IPS-15b (cell line): Measurements from ENCODE around the gene NLRC5.
"Not testable (repeated sequence)": the region's sequence is repeated elsewhere in the genome, so short reads cannot be mapped to it uniquely, and the experiment has no call there.

Experiments
- H3K27me3 ChIP-seq: one replicate; pipeline ENCODE4 v1.6.1; 2013; ENCODE audit warnings: low read length; ENCODE audit not compliant: control insufficient read depth, insufficient read depth
- H3K36me3 ChIP-seq: one replicate; pipeline ENCODE4 v1.6.1; 2013; ENCODE audit warnings: low read length; ENCODE audit not compliant: control insufficient read depth, insufficient read depth
- H3K4me1 ChIP-seq: one replicate; pipeline ENCODE4 v1.6.1; 2013; ENCODE audit warnings: mild to moderate bottlenecking, low read length; ENCODE audit not compliant: control insufficient read depth, insufficient read depth
- H3K4me3 ChIP-seq: one replicate; pipeline ENCODE4 v1.5.1; 2013; ENCODE audit warnings: low read depth, low read length
- H3K9ac ChIP-seq: one replicate; pipeline ENCODE4 v1.6.1; 2013; ENCODE audit warnings: low read depth, mild to moderate bottlenecking, low read length
- H3K9me3 ChIP-seq: one replicate; pipeline ENCODE4 v1.6.1; 2013; ENCODE audit warnings: mild to moderate bottlenecking, low read length; ENCODE audit not compliant: control insufficient read depth, insufficient read depth

The NLRC5 gene

DNA sequence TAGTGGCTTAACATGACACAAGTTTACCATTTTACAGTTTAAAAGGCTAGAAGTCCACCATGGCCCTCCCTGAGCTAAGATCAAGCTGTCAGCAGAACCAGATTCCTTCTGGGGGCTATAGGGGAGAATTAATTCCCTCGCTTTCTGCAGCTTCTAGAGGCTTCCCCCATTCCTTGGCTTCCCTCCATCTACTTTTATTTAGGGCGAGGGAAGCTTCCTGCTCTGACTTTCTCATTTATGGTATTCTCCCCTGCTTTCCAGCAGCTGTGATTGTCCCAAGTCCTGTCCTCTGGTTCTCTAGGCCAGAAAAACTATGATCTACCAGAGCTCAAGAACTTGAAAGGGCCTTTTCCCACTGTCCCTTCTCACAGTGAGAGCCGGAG, 23.3 kb upstream of the NLRC5 start:
- Histone ChIP-seq H3K9me3 (no peaks in the 10 kb centered on the region), H3K9ac (no peak overlapping the region), H3K27me3 (no peaks in the 10 kb centered on the region), H3K4me1 (no peaks in the 10 kb centered on the region), H3K36me3 (no peaks in the 10 kb centered on the region), H3K4me3 (no peak overlapping the region)

GRCh38 chr16:56967733-56968132, 21.6 kb upstream of the NLRC5 start:
- H3K9ac ChIP-seq = no peak overlapping the region
- no peaks in the 10 kb centered on the region for H3K36me3 ChIP-seq
- H3K9me3 ChIP-seq = no peaks in the 10 kb centered on the region
- no peaks in the 10 kb centered on the region for H3K4me1 ChIP-seq
- H3K4me3 ChIP-seq = no peak overlapping the region
- H3K27me3 ChIP-seq = no peaks in the 10 kb centered on the region

DNA sequence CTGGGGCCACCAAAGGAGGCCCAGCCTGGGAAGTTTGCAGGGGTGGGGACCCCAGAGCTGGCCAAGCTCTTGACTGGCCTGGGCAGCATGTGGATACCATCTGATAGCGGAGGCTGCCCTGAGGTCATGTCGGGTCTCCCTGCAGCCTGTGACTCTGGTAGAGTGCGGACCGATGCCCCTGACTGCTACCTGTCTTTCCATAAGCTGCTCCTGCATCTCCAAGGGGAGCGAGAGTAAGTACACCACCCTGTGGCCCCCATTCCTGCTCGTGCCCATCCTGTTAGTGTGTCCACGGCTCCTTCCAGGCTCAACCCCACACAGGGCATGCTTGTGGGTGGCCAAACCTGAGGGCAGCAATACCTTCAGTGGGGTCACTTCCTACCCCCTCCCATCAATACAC, 19.6 kb upstream of the NLRC5 start:
- Histone ChIP-seq H3K4me3 (no peak overlapping the region), H3K4me1 (no peaks in the 10 kb centered on the region), H3K27me3 (no peaks in the 10 kb centered on the region), H3K36me3 (no peaks in the 10 kb centered on the region), H3K9ac (no peak overlapping the region), H3K9me3 (no peaks in the 10 kb centered on the region)

- H3K36me3 ChIP-seq = no peaks in the 10 kb centered on the region
- H3K4me1 ChIP-seq = no peaks in the 10 kb centered on the region
- no peak overlapping the region for H3K4me3 ChIP-seq
- no peak overlapping the region for H3K9ac ChIP-seq
- H3K9me3 ChIP-seq = no peaks in the 10 kb centered on the region
- H3K27me3 ChIP-seq = no peaks in the 10 kb centered on the region
Observed at GRCh38 chr16:56970934-56971767, 18.2 kb upstream of the NLRC5 start.

GRCh38 chr16:56971768-56972043, 17.7 kb upstream of the NLRC5 start:
- no peaks in the 10 kb centered on the region for H3K4me1 ChIP-seq
- H3K9ac ChIP-seq = no peak overlapping the region

GRCh38 chr16:56972403-56973293, 16.7 kb upstream of the NLRC5 start:
- Histone ChIP-seq H3K4me1 (no peaks in the 10 kb centered on the region), H3K9me3 (no peaks in the 10 kb centered on the region), H3K27me3 (no peaks in the 10 kb centered on the region), H3K9ac (no peak overlapping the region), H3K4me3 (no peak overlapping the region), H3K36me3 (no peaks in the 10 kb centered on the region)

More at GRCh38 chr16:56971768-56972043, 17.7 kb upstream of the NLRC5 start:
- Histone ChIP-seq H3K9me3 (no peaks in the 10 kb centered on the region), H3K36me3 (no peaks in the 10 kb centered on the region), H3K4me3 (no peak overlapping the region), H3K27me3 (no peaks in the 10 kb centered on the region)

DNA sequence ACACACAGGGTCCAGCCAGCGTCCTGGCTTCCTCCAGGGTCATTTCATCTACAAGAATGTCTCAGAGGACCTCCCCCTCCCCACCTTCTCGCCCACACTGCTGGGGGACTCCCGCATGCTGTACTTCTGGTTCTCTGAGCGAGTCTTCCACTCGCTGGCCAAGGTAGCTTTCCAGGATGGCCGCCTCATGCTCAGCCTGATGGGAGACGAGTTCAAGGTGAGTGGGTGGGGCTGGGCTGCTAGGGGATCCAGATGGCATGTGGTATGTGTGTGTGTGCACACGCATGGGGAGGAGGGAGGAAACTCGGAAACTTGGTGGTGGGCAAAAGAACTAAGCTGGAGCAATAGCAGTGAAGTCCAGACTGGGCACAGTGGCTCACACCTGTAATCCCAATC, 16.1 kb upstream of the NLRC5 start:
- no peak overlapping the region for H3K4me3 ChIP-seq
- no peak overlapping the region for H3K9ac ChIP-seq
- H3K9me3 ChIP-seq = no peaks in the 10 kb centered on the region
- H3K36me3 ChIP-seq = no peaks in the 10 kb centered on the region
- H3K27me3 ChIP-seq = no peaks in the 10 kb centered on the region
- no peaks in the 10 kb centered on the region for H3K4me1 ChIP-seq

DNA sequence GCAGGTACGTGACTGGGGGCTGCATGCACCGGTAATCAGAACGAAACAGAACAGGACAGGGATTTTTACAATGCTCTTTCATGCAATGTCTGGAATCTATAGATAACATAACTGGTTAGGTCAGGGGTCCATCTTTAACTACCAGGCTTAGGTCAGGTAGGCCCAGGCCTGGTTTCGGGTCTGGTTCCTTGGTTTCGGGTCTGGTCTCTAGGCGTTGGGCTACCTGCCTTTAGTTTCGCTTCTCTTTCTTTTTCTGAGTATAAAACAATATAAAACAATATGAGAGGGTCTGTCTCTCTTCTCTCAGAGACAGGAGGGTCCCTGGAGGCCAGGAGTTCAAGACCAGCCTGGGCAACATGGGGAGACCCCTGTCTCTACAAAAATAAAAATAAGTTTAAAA, 15.5 kb upstream of the NLRC5 start:
- H3K27me3 ChIP-seq, H3K9ac ChIP-seq, H3K9me3 ChIP-seq, H3K36me3 ChIP-seq, H3K4me3 ChIP-seq, H3K4me1 ChIP-seq: not testable (repeated sequence)

DNA sequence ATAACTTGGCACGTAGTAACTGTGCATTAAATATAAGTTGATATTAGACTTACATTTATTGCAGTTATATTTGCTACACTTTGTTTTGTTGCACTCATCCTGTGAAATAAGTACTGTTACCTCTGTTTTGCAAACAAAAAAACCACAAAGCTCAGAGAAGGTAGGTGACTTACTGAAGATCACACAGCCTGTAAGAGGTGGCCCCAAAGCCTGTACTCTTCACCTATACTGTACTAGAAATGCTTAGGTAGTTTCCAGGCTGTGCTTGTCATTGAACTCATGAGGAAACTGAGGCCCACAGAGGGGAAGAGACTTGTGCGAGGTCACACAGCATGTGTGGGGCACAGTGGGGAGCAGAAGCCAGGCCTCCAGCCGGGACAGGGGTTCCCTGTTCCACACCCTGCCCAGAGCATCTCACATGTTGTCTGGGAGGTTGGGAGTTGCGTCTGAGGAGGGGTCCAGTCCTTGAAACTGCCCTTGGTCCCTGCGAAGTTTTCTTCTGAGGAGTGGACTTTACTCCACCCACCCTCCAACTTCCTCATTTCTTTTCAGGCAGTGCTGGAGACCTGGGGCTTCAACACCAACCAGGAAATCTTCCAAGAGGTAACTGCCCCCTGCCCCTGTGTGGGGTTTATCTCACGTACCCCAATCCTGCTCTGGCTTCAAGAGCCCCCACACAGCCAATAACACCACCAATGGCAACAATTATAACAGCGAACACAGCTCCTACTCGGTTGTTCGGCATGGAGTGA, 14.6 kb upstream of the NLRC5 start:
- Histone ChIP-seq H3K9ac (no peak overlapping the region), H3K4me3 (no peak overlapping the region), H3K4me1 (no peaks in the 10 kb centered on the region), H3K27me3 (no peaks in the 10 kb centered on the region), H3K36me3 (no peaks in the 10 kb centered on the region), H3K9me3 (no peaks in the 10 kb centered on the region)

DNA sequence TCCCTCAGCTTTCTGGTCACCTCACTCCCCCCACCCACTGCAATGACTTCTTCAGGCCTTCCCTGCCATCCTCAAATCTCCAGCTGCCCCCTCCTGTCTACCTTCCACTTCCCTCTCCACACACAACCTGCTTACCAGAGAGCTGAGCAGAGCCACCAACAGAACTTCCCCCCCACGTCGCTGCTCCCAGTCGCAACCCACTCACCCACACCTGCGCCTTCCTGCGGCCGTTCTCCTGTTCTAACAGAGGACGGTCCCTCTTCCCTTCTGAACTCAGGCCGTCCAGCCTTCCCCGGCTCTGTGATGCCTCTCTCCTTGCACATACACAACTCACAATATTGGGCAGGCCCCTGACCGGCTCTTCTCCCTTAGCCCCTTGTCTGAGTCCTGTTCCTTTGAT, 13.6 kb upstream of the NLRC5 start:
- Histone ChIP-seq H3K4me3 (no peak overlapping the region), H3K4me1 (no peaks in the 10 kb centered on the region), H3K27me3 (no peaks in the 10 kb centered on the region), H3K9ac (no peak overlapping the region), H3K9me3 (no peaks in the 10 kb centered on the region), H3K36me3 (no peaks in the 10 kb centered on the region)

DNA sequence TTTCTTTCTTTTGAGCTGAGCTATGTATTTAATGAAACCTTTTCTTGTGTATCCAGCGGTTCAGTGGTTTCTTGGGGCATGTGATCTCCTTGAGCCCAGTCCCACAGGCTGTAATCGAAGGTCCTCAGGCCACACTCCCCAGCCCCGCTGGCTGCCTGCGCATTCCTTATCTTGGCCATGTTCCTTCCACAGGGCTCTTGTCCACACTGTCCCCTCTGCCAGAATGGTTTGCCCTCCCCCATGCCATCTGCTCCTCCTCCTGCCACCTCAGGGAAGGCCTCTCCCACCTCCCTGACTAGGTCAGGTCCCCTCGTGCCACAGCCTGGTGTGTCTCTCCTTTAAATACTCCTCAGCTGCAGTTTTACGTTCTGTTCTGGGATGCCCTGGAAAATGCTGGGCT, 12.1 kb upstream of the NLRC5 start:
- Histone ChIP-seq H3K27me3 (no peaks in the 10 kb centered on the region), H3K9ac (no peak overlapping the region), H3K4me3 (no peak overlapping the region), H3K36me3 (no peaks in the 10 kb centered on the region), H3K9me3 (no peaks in the 10 kb centered on the region), H3K4me1 (no peaks in the 10 kb centered on the region)
